MG63 (cell line): ENCODE results near the gene SCCPDH. TPM values are rescaled to one million over a fixed set of nuclear protein-coding genes. Genes with fewer than 3 reads are reported as not detected.
A peak's percentile ranks its signal among the peaks of the same experiment; 100 is the strongest.
"Not testable (repeated sequence)": the region's sequence is repeated elsewhere in the genome, so short reads cannot be mapped to it uniquely, and the experiment has no call there.

Experiments used
- DNase-seq: peaks from one replicate; pipeline ENCODE4 v3.0.0-alpha.2; 2020
- H3K27me3 ChIP-seq: fragments of 250-450 bp; sonication (Bioruptor Pico); 2 replicates; pipeline ENCODE4 v1.5.1; 2020; ENCODE audit warnings: mild to moderate bottlenecking, moderate library complexity
- H3K36me3 ChIP-seq: fragments of 250-450 bp; sonication (Bioruptor Pico); 2 replicates; pipeline ENCODE4 v1.5.1; 2020; ENCODE audit warnings: mild to moderate bottlenecking, moderate library complexity
- H3K4me3 ChIP-seq: fragments of 250-450 bp; sonication (Bioruptor Pico); 2 replicates; pipeline ENCODE4 v1.5.1; 2020; ENCODE audit warnings: mild to moderate bottlenecking, moderate library complexity
- H3K9me3 ChIP-seq: fragments of 250-450 bp; sonication (Bioruptor Pico); 2 replicates; pipeline ENCODE4 v1.5.1; 2020; ENCODE audit warnings: mild to moderate bottlenecking, moderate library complexity
- total RNA-seq: library from RNA; depleted of rRNA; stranded (reverse); fragments of >200 nt; shearing (Covaris generic); gene quantifications from 2 replicates; pipeline ENCODE4 v1.2.3, GENCODE V29; 2014; ENCODE audit warnings: low replicate concordance; rRNA removed

The SCCPDH gene, protein sequence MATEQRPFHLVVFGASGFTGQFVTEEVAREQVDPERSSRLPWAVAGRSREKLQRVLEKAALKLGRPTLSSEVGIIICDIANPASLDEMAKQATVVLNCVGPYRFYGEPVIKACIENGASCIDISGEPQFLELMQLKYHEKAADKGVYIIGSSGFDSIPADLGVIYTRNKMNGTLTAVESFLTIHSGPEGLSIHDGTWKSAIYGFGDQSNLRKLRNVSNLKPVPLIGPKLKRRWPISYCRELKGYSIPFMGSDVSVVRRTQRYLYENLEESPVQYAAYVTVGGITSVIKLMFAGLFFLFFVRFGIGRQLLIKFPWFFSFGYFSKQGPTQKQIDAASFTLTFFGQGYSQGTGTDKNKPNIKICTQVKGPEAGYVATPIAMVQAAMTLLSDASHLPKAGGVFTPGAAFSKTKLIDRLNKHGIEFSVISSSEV
- total RNA-seq, result 51.1 and 76.6 TPM in 2 replicates

GRCh38 chr1:246724016-246724730 lies at the start of gene SCCPDH:
Gene SCCPDH (plus strand): TSS chr1:246724409. CDS start chr1:246724423, 14 bp downstream.
- Histone ChIP-seq H3K4me3 (peak within 1 kb of the TSS; percentile 81), H3K27me3 (no peaks in the 10 kb centered on the region), H3K36me3 (peaks cover 25% of the 10 kb centered on the region), H3K9me3 (peaks cover 17% of the 10 kb centered on the region; the same call in 1 of the 2 replicates)
- peak; percentile 82 for DNase-seq

DNA sequence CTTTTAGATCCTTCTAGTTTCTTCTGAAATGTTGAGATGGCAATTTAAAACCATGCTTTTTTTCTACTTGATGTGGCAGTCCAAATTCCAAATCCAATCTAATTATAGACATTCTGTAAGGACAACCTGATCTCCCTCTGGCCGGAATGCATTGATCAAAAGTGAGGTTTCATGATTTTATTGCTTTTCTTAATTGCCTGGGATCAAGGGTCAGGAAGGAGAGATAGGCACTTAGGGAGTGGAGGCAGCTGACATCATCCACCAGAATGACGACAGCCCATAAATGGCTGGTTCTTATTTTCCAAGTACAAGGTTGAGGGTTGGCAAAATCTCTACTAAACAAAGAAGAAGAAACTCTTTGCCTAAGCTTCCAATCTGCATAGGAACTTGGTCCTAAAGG lies 46.4 kb upstream of the SCCPDH start:
- no peaks in the 10 kb centered on the region for H3K36me3 ChIP-seq
- no peak overlapping the region for H3K4me3 ChIP-seq
- no peaks in the 10 kb centered on the region for H3K27me3 ChIP-seq
- H3K9me3 ChIP-seq, result no peaks in the 10 kb centered on the region
- no peak for DNase-seq

DNA sequence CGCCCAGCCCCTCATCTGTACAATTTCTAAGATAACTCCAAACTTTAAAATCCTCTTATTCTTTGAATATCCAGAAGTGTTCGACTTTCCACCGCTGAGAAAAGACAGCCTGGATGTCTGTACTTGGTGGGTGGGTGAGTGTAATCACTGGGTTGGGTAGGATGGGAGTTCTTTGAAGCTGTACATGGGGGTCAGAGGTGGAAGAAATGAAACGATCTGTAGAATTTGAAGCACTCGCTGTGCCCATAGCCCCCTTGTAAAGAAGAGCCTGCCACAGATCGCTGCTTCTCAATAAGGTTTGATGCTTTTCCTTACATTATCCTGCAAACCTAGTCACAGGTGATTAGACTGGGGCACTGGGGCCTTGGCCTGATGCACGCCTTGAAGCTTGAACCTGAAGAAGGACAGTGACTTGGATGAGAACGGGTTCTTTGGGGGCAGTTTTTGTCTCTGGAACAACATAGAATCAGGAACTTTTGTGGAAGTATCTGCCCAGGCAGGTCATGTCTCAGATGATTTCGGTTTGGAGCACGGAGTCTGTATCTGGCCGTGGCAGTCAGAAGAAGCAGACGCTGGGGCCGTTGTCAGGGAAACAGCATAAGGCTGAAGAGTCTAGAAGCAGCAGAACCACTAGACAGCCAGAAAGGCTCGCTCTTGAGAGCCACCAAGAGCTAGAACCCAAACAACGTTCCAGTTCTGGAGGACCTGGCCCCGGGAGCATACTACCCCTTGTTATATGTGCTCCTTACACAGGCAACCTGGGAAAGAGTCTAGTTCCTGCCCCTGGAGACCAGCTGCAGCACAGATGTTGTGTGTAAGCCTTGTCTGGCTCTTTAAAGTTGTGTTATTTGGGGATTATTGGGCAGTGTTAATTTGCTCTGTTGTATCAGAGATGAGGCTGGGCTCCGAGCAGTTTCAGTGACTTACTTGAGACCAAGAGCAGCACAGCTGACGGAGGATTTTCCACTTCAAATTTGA lies 45.1 kb upstream of the SCCPDH start:
- DNase-seq, result no peak
- Histone ChIP-seq H3K27me3 (no peaks in the 10 kb centered on the region), H3K4me3 (no peak overlapping the region), H3K9me3 (no peaks in the 10 kb centered on the region), H3K36me3 (no peaks in the 10 kb centered on the region)

- no peak overlapping the region for H3K4me3 ChIP-seq
- DNase-seq, result no peak
- H3K27me3 ChIP-seq, result no peaks in the 10 kb centered on the region
- H3K36me3 ChIP-seq, result no peaks in the 10 kb centered on the region
- H3K9me3 ChIP-seq, result no peaks in the 10 kb centered on the region
Measured at GRCh38 chr1:246679794-246680177, 44.4 kb upstream of the SCCPDH start.

GRCh38 chr1:246680190-246680589 lies 44.0 kb upstream of the SCCPDH start:
- Histone ChIP-seq H3K36me3 (no peaks in the 10 kb centered on the region), H3K9me3 (no peaks in the 10 kb centered on the region), H3K27me3 (no peaks in the 10 kb centered on the region), H3K4me3 (no peak overlapping the region)
- no peak for DNase-seq

- DNase-seq, result no peak
- Histone ChIP-seq H3K36me3 (no peaks in the 10 kb centered on the region), H3K9me3 (no peaks in the 10 kb centered on the region), H3K4me3 (no peak overlapping the region), H3K27me3 (no peaks in the 10 kb centered on the region)
Measured at GRCh38 chr1:246680696-246681130, 43.5 kb upstream of the SCCPDH start.

- Histone ChIP-seq H3K36me3 (no peaks in the 10 kb centered on the region), H3K4me3 (no peak overlapping the region), H3K9me3 (no peaks in the 10 kb centered on the region), H3K27me3 (no peaks in the 10 kb centered on the region)
- no peak for DNase-seq
Measured at GRCh38 chr1:246681900-246682895, 42.0 kb upstream of the SCCPDH start.

DNA sequence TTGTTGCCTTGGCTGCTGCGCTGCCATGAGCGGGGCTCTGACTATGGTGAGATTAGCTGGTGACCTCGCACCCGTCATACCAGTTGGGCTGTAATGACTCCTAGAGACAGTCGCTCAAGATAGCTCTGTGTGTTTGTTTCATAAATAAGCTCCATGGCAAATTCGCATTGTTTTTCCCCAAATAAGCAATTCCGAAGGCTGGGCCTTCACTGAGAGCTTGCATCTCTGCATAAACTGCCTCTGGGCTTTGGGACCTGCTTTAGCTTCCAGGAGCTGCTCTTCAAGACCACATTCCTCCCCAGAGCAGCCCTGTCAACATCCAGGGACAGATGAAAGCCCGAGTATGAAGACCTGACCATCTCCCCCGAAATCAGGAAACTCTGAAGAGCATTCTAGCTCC lies 40.7 kb upstream of the SCCPDH start:
- H3K9me3 ChIP-seq, result no peaks in the 10 kb centered on the region
- no peak overlapping the region for H3K4me3 ChIP-seq
- H3K36me3 ChIP-seq, result no peaks in the 10 kb centered on the region
- no peak for DNase-seq
- no peaks in the 10 kb centered on the region for H3K27me3 ChIP-seq

- Histone ChIP-seq H3K9me3 (no peaks in the 10 kb centered on the region), H3K27me3 (no peaks in the 10 kb centered on the region), H3K4me3 (no peak overlapping the region), H3K36me3 (no peaks in the 10 kb centered on the region)
- DNase-seq, result no peak
Measured at GRCh38 chr1:246687002-246687401, 37.2 kb upstream of the SCCPDH start.

GRCh38 chr1:246689409-246690008 lies 34.7 kb upstream of the SCCPDH start:
- no peaks in the 10 kb centered on the region for H3K27me3 ChIP-seq
- H3K9me3 ChIP-seq, result peaks cover 6% of the 10 kb centered on the region
- H3K36me3 ChIP-seq, result no peaks in the 10 kb centered on the region
- peak overlapping the region; percentile 22 for H3K4me3 ChIP-seq
- DNase-seq, result peak; percentile 63

DNA sequence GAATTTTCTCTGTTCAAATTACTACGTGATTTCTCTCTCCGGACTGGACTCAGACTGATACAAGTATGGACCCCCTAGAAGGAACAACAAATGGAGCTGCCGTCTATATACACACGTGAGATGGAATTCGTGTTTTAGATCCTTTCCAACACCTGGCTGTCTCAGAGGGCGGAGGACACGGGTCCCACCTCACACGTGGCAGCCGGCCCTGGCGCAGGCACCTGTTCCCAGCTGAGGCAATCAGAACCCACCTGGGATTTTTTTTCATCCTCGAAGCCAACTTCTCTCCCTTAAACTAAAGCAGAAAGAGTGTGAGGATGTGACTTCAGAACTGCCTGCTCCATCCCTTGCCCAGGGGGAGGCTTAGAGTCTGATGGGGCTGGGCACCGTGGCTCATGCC lies 34.1 kb upstream of the SCCPDH start:
- no peak for DNase-seq
- no peak overlapping the region for H3K4me3 ChIP-seq
- H3K27me3 ChIP-seq, result no peaks in the 10 kb centered on the region
- peaks cover 9% of the 10 kb centered on the region for H3K9me3 ChIP-seq
- H3K36me3 ChIP-seq, result no peaks in the 10 kb centered on the region

DNA sequence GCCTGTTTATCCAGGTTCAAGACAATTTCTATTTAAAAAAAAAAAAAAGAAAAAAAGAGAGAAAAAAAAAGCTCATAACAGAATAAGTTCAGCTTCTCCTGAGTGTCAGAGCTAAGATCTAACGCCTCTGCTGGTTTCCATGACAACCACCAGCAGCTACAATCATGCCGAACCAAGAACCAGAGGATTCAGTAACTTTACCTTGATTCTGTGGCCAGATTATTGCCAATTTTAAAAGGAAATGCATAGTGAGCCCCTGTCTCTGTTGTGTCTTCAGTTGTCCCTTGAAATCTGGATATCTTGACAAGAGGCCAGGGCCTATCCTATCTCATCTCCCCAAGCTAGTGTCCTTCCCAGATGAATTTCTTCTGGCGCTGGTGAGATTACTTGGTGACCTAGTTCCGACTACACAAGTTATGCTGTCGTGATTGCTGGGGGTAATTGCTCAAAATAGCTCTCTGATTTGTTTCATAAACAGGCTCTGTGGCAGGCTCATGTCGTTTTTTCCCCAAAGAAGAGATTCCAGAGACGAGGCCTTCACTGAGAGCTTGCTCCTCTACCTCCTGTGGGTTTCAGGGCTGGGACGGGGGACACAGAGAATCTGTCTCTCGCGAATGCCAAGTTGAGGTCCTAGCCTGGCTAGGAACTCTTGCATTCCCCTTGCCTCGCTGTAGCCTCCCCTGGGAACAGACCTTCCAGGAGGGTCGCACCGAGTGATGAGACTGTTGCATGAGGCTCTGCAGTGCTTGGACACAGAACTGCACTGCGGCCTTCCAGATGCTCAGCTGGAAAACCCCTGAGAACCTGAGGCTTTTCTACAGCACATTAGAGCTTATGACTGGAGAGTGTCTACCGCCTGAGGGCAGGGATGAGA lies 32.4 kb upstream of the SCCPDH start:
- no peaks in the 10 kb centered on the region for H3K27me3 ChIP-seq
- no peak for DNase-seq

GRCh38 chr1:246694213-246694895 lies 29.9 kb upstream of the SCCPDH start:
- not testable (repeated sequence) for H3K27me3 ChIP-seq, H3K9me3 ChIP-seq, H3K36me3 ChIP-seq, H3K4me3 ChIP-seq, DNase-seq

More for the DNA sequence above, 32.4 kb upstream of the SCCPDH start:
- H3K4me3 ChIP-seq, result no peak overlapping the region
- peaks cover 9% of the 10 kb centered on the region for H3K9me3 ChIP-seq
- no peaks in the 10 kb centered on the region for H3K36me3 ChIP-seq

- H3K27me3 ChIP-seq, result no peaks in the 10 kb centered on the region
- no peak for DNase-seq
- no peaks in the 10 kb centered on the region for H3K36me3 ChIP-seq
Measured at GRCh38 chr1:246695136-246695535, 29.1 kb upstream of the SCCPDH start.

More at GRCh38 chr1:246695136-246695535, 29.1 kb upstream of the SCCPDH start:
- Histone ChIP-seq H3K9me3 (peaks cover 9% of the 10 kb centered on the region), H3K4me3 (no peak overlapping the region)
